Lower leg skin (tissue), 3 donors: ENCODE measurements around the gene TBL3.

Experiments
- CTCF ChIP-seq, 3 donors: fragments of 450-650 bp; IDR thresholded peaks; one replicate each; pipeline ENCODE4 v1.5.1; 2016; ENCODE audit warnings: antibody characterized with exemption in 3 of 3, mild to moderate bottlenecking in 3 of 3, moderate library complexity in 2 of 3
- POLR2A ChIP-seq, 2 donors: fragments of 450-650 bp; IDR thresholded peaks; one replicate each; pipeline ENCODE4 v1.6.1; 2016 to 2017; ENCODE audit warnings: antibody characterized with exemption in 2 of 2, mild to moderate bottlenecking in 1 of 2, moderate library complexity in 1 of 2

GRCh38 chr16:2028146-2028545 lies 56.3 kb downstream of the TBL3 start:
- TF ChIP-seq POLR2A (IDR thresholded peaks at IDR 0.05) (no peak), CTCF (IDR thresholded peaks at IDR 0.05) (no peak)
